ENCODE measurements around the gene MAIP1. TPM values are rescaled to one million over a fixed set of nuclear protein-coding genes. Genes with fewer than 3 reads are reported as not detected.

The MAIP1 gene
- total RNA-seq, 1 donor from 2014 or later: 13.1 TPM

- TF ChIP-seq CTCF (IDR thresholded peaks at IDR 0.05): no peak
- Histone ChIP-seq H3K4me3 (peak overlapping the region; percentile 87), H3K4me1 (peaks cover 32% of the 10 kb centered on the region), H3K9me3 (no peaks in the 10 kb centered on the region), H3K27ac (peak overlapping the region; percentile 98), H3K27me3 (no peaks in the 10 kb centered on the region), H3K36me3 (peaks cover 28% of the 10 kb centered on the region)
- intact Hi-C loops (cut with DNase I): no loop called here
- no peak for ATAC-seq
- no peak for DNase-seq
These were observed 639 bp downstream of the MAIP1 start for GRCh38 chr2:199956062-199956380.

DNA sequence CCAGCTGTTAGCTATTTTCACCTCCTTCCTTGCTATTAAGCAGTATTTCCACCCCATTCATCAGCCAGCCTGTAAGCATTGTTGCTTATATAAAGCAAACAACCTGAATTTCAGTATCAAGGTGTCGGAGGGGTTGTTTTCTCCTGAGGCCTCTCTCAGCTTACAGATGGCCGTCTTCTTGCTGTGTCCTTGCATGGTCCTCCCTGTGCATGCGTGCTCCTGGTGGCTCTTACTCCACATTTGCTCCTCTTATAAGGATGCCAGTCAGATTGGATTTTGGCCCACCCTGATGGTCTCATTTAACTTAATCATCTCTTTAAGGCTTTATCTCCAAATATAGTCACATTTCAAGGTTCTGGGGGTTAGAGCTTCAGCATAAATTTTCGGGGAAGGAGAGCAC is 2.6 kb downstream of the MAIP1 start:
- H3K27me3 ChIP-seq: no peaks in the 10 kb centered on the region
- H3K9me3 ChIP-seq: no peaks in the 10 kb centered on the region
- TF ChIP-seq CTCF (IDR thresholded peaks at IDR 0.05): no peak
- intact Hi-C loops (cut with DNase I): no loop called here
- peaks cover 32% of the 10 kb centered on the region for H3K4me1 ChIP-seq
- H3K27ac ChIP-seq: no peak overlapping the region
- peaks cover 48% of the 10 kb centered on the region for H3K36me3 ChIP-seq
- no peak overlapping the region for H3K4me3 ChIP-seq
- ATAC-seq (no peak), DNase-seq (no peak)

GRCh38 chr2:199962203-199962602 is 6.8 kb downstream of the MAIP1 start:
- no peak for TF ChIP-seq CTCF (IDR thresholded peaks at IDR 0.05)
- intact Hi-C loops (cut with DNase I): no loop called here
- Histone ChIP-seq H3K4me3 (no peak overlapping the region), H3K9me3 (no peaks in the 10 kb centered on the region), H3K4me1 (peaks cover 9% of the 10 kb centered on the region), H3K27ac (no peak overlapping the region), H3K36me3 (peaks cover 86% of the 10 kb centered on the region), H3K27me3 (no peaks in the 10 kb centered on the region)
- ATAC-seq: no peak
- DNase-seq: no peak

GRCh38 chr2:199966405-199966804 is 11.0 kb downstream of the MAIP1 start:
- intact Hi-C loops (cut with DNase I): no loop called here
- no peak overlapping the region for H3K27ac ChIP-seq
- no peak overlapping the region for H3K4me3 ChIP-seq
- DNase-seq (no peak), ATAC-seq (no peak)
- TF ChIP-seq CTCF (IDR thresholded peaks at IDR 0.05): no peak
- no peaks in the 10 kb centered on the region for H3K9me3 ChIP-seq
- no peaks in the 10 kb centered on the region for H3K27me3 ChIP-seq
- peaks cover 55% of the 10 kb centered on the region for H3K36me3 ChIP-seq
- no peaks in the 10 kb centered on the region for H3K4me1 ChIP-seq

- no peaks in the 10 kb centered on the region for H3K4me1 ChIP-seq
- H3K9me3 ChIP-seq: no peaks in the 10 kb centered on the region
- no peak overlapping the region for H3K27ac ChIP-seq
- no peaks in the 10 kb centered on the region for H3K27me3 ChIP-seq
- DNase-seq (no peak), ATAC-seq (no peak)
- intact Hi-C loops (cut with DNase I): no loop called here
- H3K4me3 ChIP-seq: no peak overlapping the region
- peaks cover 49% of the 10 kb centered on the region for H3K36me3 ChIP-seq
- TF ChIP-seq CTCF (IDR thresholded peaks at IDR 0.05): no peak
These were observed 11.6 kb downstream of the MAIP1 start for GRCh38 chr2:199966976-199967375.

DNA sequence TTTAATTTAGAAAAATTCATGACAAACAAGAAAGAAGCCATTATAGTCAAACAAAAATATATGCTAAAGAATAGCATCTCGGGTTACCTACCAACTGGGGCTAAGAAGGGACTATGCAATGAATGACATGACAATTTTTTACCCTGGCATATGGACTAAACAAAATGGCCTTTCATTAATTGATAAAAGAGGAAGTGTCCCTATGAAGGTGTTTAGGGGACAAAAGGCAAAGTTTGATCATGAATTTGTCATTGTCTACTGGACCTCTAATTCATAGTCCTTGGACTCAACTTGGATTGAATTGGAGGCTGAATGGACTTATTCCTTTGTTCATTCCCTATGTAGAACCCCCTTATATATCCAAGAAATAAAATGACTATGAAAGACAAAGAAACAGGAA is 12.7 kb downstream of the MAIP1 start:
- intact Hi-C loops (cut with DNase I): no loop called here
- Histone ChIP-seq H3K4me1 (no peaks in the 10 kb centered on the region), H3K36me3 (peaks cover 38% of the 10 kb centered on the region), H3K27ac (no peak overlapping the region), H3K27me3 (no peaks in the 10 kb centered on the region), H3K4me3 (no peak overlapping the region), H3K9me3 (no peaks in the 10 kb centered on the region)
- no peak for ATAC-seq
- TF ChIP-seq CTCF (IDR thresholded peaks at IDR 0.05): no peak
- DNase-seq: no peak

Measured in upper lobe of right lung (tissue), 1 donor.